GM06990 (cell line): Measurements from ENCODE around the gene INTS1.
"Not testable (repeated sequence)": the region's sequence is repeated elsewhere in the genome, so short reads cannot be mapped to it uniquely, and the experiment has no call there.

Experiments used
- DNase-seq: peaks from one replicate; pipeline ENCODE4 v3.0.0-alpha.2; 2011; ENCODE audit not compliant: insufficient read length; ENCODE audit errors: extremely low read depth
- H3K27me3 ChIP-seq: replicated peaks from 2 replicates; pipeline ENCODE4 v1.6.0; 2011; ENCODE audit warnings: low read length; ENCODE audit not compliant: control insufficient read depth, insufficient read depth
- H3K36me3 ChIP-seq: 2 replicates; pipeline ENCODE4 v1.5.1; 2011; ENCODE audit warnings: low read length; ENCODE audit not compliant: control insufficient read depth, insufficient read depth
- H3K4me3 ChIP-seq: replicated peaks from 2 replicates; pipeline ENCODE4 v1.5.1; 2011; ENCODE audit warnings: low read depth, mild to moderate bottlenecking, control low read depth, low read length
- CTCF ChIP-seq: IDR thresholded peaks from 2 replicates; pipeline ENCODE4 v1.5.1; 2011; ENCODE audit warnings: low read length, control low read depth, mild to moderate bottlenecking, inconsistent platforms; ENCODE audit not compliant: insufficient read depth, poor library complexity, severe bottlenecking

INTS1 gene

GRCh38 chr7:1444925-1445322 lies 59.3 kb downstream of the INTS1 start:
- no peak overlapping the region for H3K4me3 ChIP-seq
- H3K27me3 ChIP-seq, result no peaks in the 10 kb centered on the region
- no peak for TF ChIP-seq CTCF
- no peaks in the 10 kb centered on the region for H3K36me3 ChIP-seq
- no peak for DNase-seq

GRCh38 chr7:1444214-1444924 lies 59.8 kb downstream of the INTS1 start:
- no peak for DNase-seq
- no peak overlapping the region for H3K4me3 ChIP-seq
- no peak for TF ChIP-seq CTCF
- no peaks in the 10 kb centered on the region for H3K27me3 ChIP-seq
- no peaks in the 10 kb centered on the region for H3K36me3 ChIP-seq

- not testable (repeated sequence) for H3K27me3 ChIP-seq, H3K4me3 ChIP-seq, H3K36me3 ChIP-seq, DNase-seq
Measured at GRCh38 chr7:1443587-1444200, 60.5 kb downstream of the INTS1 start.

GRCh38 chr7:1442355-1443124 lies 61.6 kb downstream of the INTS1 start:
- no peak for TF ChIP-seq CTCF
- no peak overlapping the region for H3K4me3 ChIP-seq

GRCh38 chr7:1441615-1442354 lies 62.4 kb downstream of the INTS1 start:
- Histone ChIP-seq H3K4me3 (no peak overlapping the region), H3K27me3 (no peaks in the 10 kb centered on the region), H3K36me3 (no peaks in the 10 kb centered on the region)
- TF ChIP-seq CTCF, result no peak
- DNase-seq, result no peak

More at GRCh38 chr7:1442355-1443124, 61.6 kb downstream of the INTS1 start:
- Histone ChIP-seq H3K27me3 (no peaks in the 10 kb centered on the region), H3K36me3 (no peaks in the 10 kb centered on the region)
- DNase-seq, result no peak
